HepG2 (cell line): ENCODE results near the gene CCDC106. TPM values are rescaled to one million over a fixed set of nuclear protein-coding genes. Genes with fewer than 3 reads are reported as not detected.
A peak's percentile ranks its signal among the peaks of the same experiment; 100 is the strongest.

Source experiments
- AGO1 ChIP-seq: fragments of 200-400 bp; formaldehyde crosslinking; IDR thresholded peaks from 2 replicates; pipeline ENCODE4 v1.6.1; 2017; ENCODE audit warnings: mild to moderate bottlenecking, low read depth, low read length, moderate library complexity; ENCODE audit not compliant: poor library complexity, severe bottlenecking
- ATF7 ChIP-seq, 2 experiments: fragments of 450-650 bp in 1 of 2; sonication (generic) in 1 of 2; formaldehyde crosslinking in 1 of 2; IDR thresholded peaks; 2 replicates each; pipeline versions ENCODE4 v1.4.0 to v1.6.1; 2016 to 2020; ENCODE audit warnings: antibody characterized with exemption in 1 of 2, mild to moderate bottlenecking in 1 of 2, missing genetic modification reagents in 1 of 2
- BHLHE40 ChIP-seq: IDR thresholded peaks from 2 replicates; pipeline ENCODE4 v1.6.1; 2011; ENCODE audit warnings: low read length, improper control_type of control experiment
- CBFB ChIP-seq: sonication (generic); formaldehyde crosslinking; IDR thresholded peaks from 2 replicates; pipeline ENCODE4 v1.4.0; 2020; ENCODE audit warnings: missing genetic modification reagents
- CBX2 ChIP-seq, 2 experiments: fragments of 200-600 bp in 1 of 2; sonication (generic); formaldehyde crosslinking in 1 of 2; IDR thresholded peaks; 2 replicates each; pipeline versions ENCODE4 v1.7.0 to v1.8.1; 2018 to 2022; ENCODE audit warnings: low read depth in 2 of 2, low read length in 1 of 2, mild to moderate bottlenecking in 1 of 2, missing genetic modification reagents in 1 of 2
- CBX5 ChIP-seq: sonication (generic); formaldehyde crosslinking; IDR thresholded peaks from 2 replicates; pipeline ENCODE4 v1.4.0; 2020; ENCODE audit warnings: missing genetic modification reagents, borderline replicate concordance
- CREBL2 ChIP-seq: sonication (generic); formaldehyde crosslinking; IDR thresholded peaks from 2 replicates; pipeline ENCODE4 v1.8.1; 2023; ENCODE audit warnings: missing genetic modification reagents, mild to moderate bottlenecking, borderline replicate concordance
- GABPB1 ChIP-seq: IDR thresholded peaks from 2 replicates; pipeline ENCODE4 v1.6.1; 2016; ENCODE audit warnings: mild to moderate bottlenecking, missing genetic modification reagents, moderate library complexity, missing compliant biosample characterization
- HNF1A ChIP-seq, 2 experiments: sonication (generic) in 1 of 2; formaldehyde crosslinking in 1 of 2; IDR thresholded peaks; 2 replicates each; pipeline versions ENCODE4 v1.4.0 to v1.6.1; 2016 to 2020; ENCODE audit warnings: borderline replicate concordance in 1 of 2, low read depth in 1 of 2, mild to moderate bottlenecking in 1 of 2, missing genetic modification reagents in 1 of 2
- MTA1 ChIP-seq: sonication (generic); formaldehyde crosslinking; IDR thresholded peaks from 2 replicates; pipeline ENCODE4 v1.4.0; 2020; ENCODE audit warnings: missing genetic modification reagents, mild to moderate bottlenecking, borderline replicate concordance
- TGIF2 ChIP-seq: IDR thresholded peaks from 2 replicates; pipeline ENCODE4 v1.6.1; 2016; ENCODE audit warnings: control low read depth, missing compliant biosample characterization
- ZFY ChIP-seq: sonication (generic); formaldehyde crosslinking; IDR thresholded peaks from 2 replicates; pipeline ENCODE4 v1.4.0; 2020; ENCODE audit warnings: missing genetic modification reagents
- ZNF446 ChIP-seq: sonication (generic); formaldehyde crosslinking; IDR thresholded peaks from 2 replicates; pipeline ENCODE4 v1.5.0; 2020; ENCODE audit warnings: mild to moderate bottlenecking, missing genetic modification reagents
- ZNF558 ChIP-seq: sonication (generic); formaldehyde crosslinking; IDR thresholded peaks from 2 replicates; pipeline ENCODE4 v1.9.0; 2022; ENCODE audit warnings: mild to moderate bottlenecking, missing genetic modification reagents, borderline replicate concordance
- ZNF710 ChIP-seq: sonication (generic); formaldehyde crosslinking; IDR thresholded peaks from 2 replicates; pipeline ENCODE4 v1.5.0; 2020; ENCODE audit warnings: mild to moderate bottlenecking, missing genetic modification reagents, borderline replicate concordance
- polyA plus RNA-seq, 8 experiments: library from polyadenylated mRNA; depleted of rRNA in 3 of 8; stranded (reverse) in 7 of 8; unstranded in 1 of 8; fragments of >200 nt; fragmentation: Illumina TruSeq in 4 of 8; extraction: Trizol in 4 of 8; gene quantifications; 2 replicates each; pipeline versions ENCODE4 v1.2.1 to v1.2.3, GENCODE V29; 2011 to 2016; ENCODE audit warnings: low read depth in 4 of 8, missing spikeins in 1 of 8, mixed read lengths in 1 of 8; ENCODE audit not compliant: insufficient read depth in 1 of 8
- total RNA-seq, 5 experiments: library from RNA; depleted of rRNA; stranded (reverse); fragments of >200 nt; fragmentation: Illumina TruSeq; extraction: Trizol; gene quantifications; 2 replicates each; pipeline ENCODE4 v1.2.3, GENCODE V29; 2016; ENCODE audit warnings: low read depth in 1 of 5
- TF ChIP-seq, protein P1 (sequence below): sonication (generic); formaldehyde crosslinking; IDR thresholded peaks from 2 replicates; pipeline ENCODE4 v1.4.0; 2020; ENCODE audit warnings: missing genetic modification reagents
- TF ChIP-seq, protein P2 (sequence below): IDR thresholded peaks from 2 replicates; pipeline ENCODE4 v1.6.1; 2016; ENCODE audit warnings: control low read depth

The CCDC106 gene
- total and polyA plus RNA-seq, 2 of the 13 experiments (the other 11 are each of a cell fraction or from before 2014, with no cell fraction given), result 4.7 to 8.8 TPM

- peak; percentile 44; the same call in 1 of the 2 replicates for TF ChIP-seq CBFB (CRISPR knock-in tag)
- peak; percentile 6; the same call in 1 of the 2 replicates for TF ChIP-seq BHLHE40
- TF ChIP-seq, protein P1, sequence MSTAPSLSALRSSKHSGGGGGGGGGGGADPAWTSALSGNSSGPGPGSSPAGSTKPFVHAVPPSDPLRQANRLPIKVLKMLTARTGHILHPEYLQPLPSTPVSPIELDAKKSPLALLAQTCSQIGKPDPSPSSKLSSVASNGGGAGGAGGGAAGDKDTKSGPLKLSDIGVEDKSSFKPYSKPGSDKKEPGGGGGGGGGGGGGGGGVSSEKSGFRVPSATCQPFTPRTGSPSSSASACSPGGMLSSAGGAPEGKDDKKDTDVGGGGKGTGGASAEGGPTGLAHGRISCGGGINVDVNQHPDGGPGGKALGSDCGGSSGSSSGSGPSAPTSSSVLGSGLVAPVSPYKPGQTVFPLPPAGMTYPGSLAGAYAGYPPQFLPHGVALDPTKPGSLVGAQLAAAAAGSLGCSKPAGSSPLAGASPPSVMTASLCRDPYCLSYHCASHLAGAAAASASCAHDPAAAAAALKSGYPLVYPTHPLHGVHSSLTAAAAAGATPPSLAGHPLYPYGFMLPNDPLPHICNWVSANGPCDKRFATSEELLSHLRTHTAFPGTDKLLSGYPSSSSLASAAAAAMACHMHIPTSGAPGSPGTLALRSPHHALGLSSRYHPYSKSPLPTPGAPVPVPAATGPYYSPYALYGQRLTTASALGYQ, result peak; percentile 52
- TF ChIP-seq CBX5 (CRISPR knock-in tag), result no peak
- TF ChIP-seq CREBL2 (CRISPR knock-in tag), result peak; percentile 69; the same call in 1 of the 2 replicates
- TF ChIP-seq, protein P2, sequence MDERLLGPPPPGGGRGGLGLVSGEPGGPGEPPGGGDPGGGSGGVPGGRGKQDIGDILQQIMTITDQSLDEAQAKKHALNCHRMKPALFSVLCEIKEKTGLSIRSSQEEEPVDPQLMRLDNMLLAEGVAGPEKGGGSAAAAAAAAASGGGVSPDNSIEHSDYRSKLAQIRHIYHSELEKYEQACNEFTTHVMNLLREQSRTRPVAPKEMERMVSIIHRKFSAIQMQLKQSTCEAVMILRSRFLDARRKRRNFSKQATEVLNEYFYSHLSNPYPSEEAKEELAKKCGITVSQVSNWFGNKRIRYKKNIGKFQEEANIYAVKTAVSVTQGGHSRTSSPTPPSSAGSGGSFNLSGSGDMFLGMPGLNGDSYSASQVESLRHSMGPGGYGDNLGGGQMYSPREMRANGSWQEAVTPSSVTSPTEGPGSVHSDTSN (CRISPR knock-in tag), result no peak
- TF ChIP-seq AGO1, result no peak
- no peak for TF ChIP-seq ATF7 (IDR thresholded peaks at IDR 0.05)
- TF ChIP-seq ATF7 (CRISPR knock-in tag; IDR thresholded peaks at IDR 0.05), result 0 out of 2 replicates have a peak, but pooled peaks have one; percentile 53
- peak; percentile 70 for TF ChIP-seq ZFY (CRISPR knock-in tag)
- 0 out of 2 replicates have a peak, but pooled peaks have one; percentile 8 for TF ChIP-seq ZNF710 (CRISPR knock-in tag)
- peak; percentile 86 for TF ChIP-seq GABPB1 (CRISPR knock-in tag)
- no peak for TF ChIP-seq CBX2 (IDR thresholded peaks at IDR 0.05; ENCODE audit: low read depth, low read length)
- no peak for TF ChIP-seq CBX2 (CRISPR knock-in tag; IDR thresholded peaks at IDR 0.05; ENCODE audit: low read depth)
- peak; percentile 66; the same call in 1 of the 2 replicates for TF ChIP-seq MTA1 (CRISPR knock-in tag)
- TF ChIP-seq TGIF2 (CRISPR knock-in tag), result peak; percentile 52; the same call in 1 of the 2 replicates
- peak; percentile 92 for TF ChIP-seq ZNF446 (CRISPR knock-in tag)
- TF ChIP-seq ZNF558 (CRISPR knock-in tag), result peak; percentile 73; the same call in 1 of the 2 replicates
- TF ChIP-seq HNF1A (IDR thresholded peaks at IDR 0.05; ENCODE audit: low read depth), result no peak
- TF ChIP-seq HNF1A (CRISPR knock-in tag; IDR thresholded peaks at IDR 0.05; ENCODE audit: borderline replicate concordance), result no peak; the same call in 1 of the 2 replicates
These were observed 7.0 kb downstream of the CCDC106 start, which contains the start of gene U2AF2 (continued) for GRCh38 chr19:55654868-55655647.
